ENCODE measurements around the gene CSNK2A3. TPM values are rescaled to one million over a fixed set of nuclear protein-coding genes. Genes with fewer than 3 reads are reported as not detected.

Gene CSNK2A3
- total RNA-seq, 1 donor from 2014 or later = 1.1 TPM

- intact Hi-C loops (cut with micrococcal nuclease) = no loop called here
- H3K36me3 Mint-ChIP-seq (ENCODE audit: low read depth) = no peaks in the 10 kb centered on the region
- no peak for DNase-seq
- peaks cover 7% of the 10 kb centered on the region for H3K4me1 Mint-ChIP-seq
- no peak overlapping the region for H3K4me3 Mint-ChIP-seq
- no peaks in the 10 kb centered on the region for H3K9me3 Mint-ChIP-seq
- no peak overlapping the region for H3K27ac Mint-ChIP-seq
- H3K27me3 Mint-ChIP-seq = no peaks in the 10 kb centered on the region
These were observed 9.0 kb downstream of the CSNK2A3 start for GRCh38 chr11:11344045-11344444.

DNA sequence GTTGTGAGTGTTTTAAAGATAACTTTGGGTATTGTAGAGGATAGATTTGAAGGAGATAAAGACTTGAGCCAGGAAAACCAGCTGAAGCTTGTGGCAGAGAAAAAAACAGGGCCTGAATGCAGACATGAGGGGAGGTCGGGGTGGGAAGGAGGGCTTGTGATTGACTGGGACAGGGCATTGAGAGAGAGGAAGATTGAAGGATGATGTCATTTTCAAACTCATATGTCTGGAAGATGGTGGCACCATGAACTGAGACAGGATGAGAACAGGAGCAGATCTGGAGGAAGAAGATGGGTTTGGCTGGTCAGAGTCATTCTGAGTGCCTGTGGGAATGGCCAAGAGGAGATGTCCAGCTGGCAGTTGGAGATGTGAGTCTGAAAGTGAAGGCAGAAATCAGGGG is 14.7 kb downstream of the CSNK2A3 start:
- no peak for DNase-seq
- H3K4me1 Mint-ChIP-seq = peaks cover 2% of the 10 kb centered on the region
- no peaks in the 10 kb centered on the region for H3K9me3 Mint-ChIP-seq
- no peak overlapping the region for H3K27ac Mint-ChIP-seq
- intact Hi-C loops (cut with micrococcal nuclease) = no loop called here
- no peak overlapping the region for H3K4me3 Mint-ChIP-seq
- H3K36me3 Mint-ChIP-seq (ENCODE audit: low read depth) = no peaks in the 10 kb centered on the region
- no peaks in the 10 kb centered on the region for H3K27me3 Mint-ChIP-seq

DNA sequence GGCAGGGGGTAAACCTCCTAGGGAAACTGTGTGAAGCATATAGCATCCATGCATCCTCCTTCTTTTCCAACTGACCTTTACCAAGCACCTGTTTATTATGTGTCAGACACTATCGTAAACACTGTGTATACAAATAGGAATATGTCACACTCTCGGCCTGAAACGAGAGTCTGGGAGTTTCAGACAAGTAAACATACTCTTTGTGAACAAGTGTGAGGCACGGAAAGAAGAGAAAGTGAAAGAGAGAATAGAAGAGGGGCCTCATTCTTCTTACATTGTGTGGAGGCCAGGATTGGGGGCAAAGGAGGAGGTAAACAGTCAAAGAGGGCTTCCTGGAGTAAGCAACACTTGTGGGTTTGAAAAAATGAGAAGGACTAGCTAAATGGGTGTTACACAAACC is 16.4 kb downstream of the CSNK2A3 start:
- Mint-ChIP-seq H3K9me3 (no peaks in the 10 kb centered on the region), H3K27ac (no peak overlapping the region), H3K4me1 (peaks cover 2% of the 10 kb centered on the region), H3K27me3 (no peaks in the 10 kb centered on the region), H3K4me3 (no peak overlapping the region), H3K36me3 (ENCODE audit: low read depth) (no peaks in the 10 kb centered on the region)
- DNase-seq = no peak
- intact Hi-C loops (cut with micrococcal nuclease) = no loop called here

DNA sequence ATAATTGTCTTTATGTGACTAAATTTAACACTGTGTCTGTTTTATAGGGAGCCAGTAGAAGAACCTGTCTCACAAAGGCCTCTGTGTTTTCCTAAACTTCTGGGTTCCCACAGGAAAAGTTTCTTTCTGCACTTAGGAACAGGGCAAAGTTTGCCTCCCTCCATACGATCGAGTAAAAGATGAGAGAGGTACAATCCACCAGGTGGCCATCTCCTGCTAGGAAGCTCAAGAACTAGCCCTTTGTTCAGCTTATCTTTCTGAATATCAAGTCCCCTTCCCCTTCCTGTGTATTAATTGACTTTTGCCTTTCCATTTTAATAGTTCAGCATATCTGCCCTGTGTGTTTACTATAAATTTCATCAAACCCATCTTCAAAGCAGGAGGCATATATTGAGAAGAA is 18.0 kb downstream of the CSNK2A3 start:
- no peaks in the 10 kb centered on the region for H3K27me3 Mint-ChIP-seq

DNA sequence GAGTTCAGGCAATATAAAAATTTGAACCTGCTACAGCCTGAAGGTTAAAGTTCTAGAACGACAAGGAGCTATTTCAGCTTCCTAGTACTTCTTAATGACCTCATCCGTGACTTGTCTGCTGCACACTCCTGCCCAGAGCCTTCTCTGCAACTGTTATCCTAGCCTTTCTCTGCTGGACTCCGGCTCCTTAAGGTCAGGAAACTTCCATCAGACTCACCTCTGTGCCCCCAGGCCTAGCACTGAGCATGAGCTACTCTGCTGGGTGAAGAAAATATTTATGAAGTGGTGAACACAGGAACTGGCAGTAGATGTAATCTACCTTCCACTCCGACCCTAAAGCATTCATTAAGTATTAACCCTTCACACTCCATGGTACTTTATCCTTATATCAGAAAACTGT is 18.4 kb downstream of the CSNK2A3 start:
- H3K4me3 Mint-ChIP-seq = no peak overlapping the region
- H3K27ac Mint-ChIP-seq = no peak overlapping the region
- H3K27me3 Mint-ChIP-seq = no peaks in the 10 kb centered on the region
- no peak for DNase-seq
- no peaks in the 10 kb centered on the region for H3K36me3 Mint-ChIP-seq (ENCODE audit: low read depth)
- H3K9me3 Mint-ChIP-seq = no peaks in the 10 kb centered on the region
- intact Hi-C loops (cut with micrococcal nuclease) = no loop called here
- peaks cover 2% of the 10 kb centered on the region for H3K4me1 Mint-ChIP-seq

More for the DNA sequence above, 18.0 kb downstream of the CSNK2A3 start:
- Mint-ChIP-seq H3K9me3 (no peaks in the 10 kb centered on the region), H3K36me3 (ENCODE audit: low read depth) (no peaks in the 10 kb centered on the region), H3K4me3 (no peak overlapping the region), H3K4me1 (peaks cover 2% of the 10 kb centered on the region), H3K27ac (no peak overlapping the region)
- no peak for DNase-seq
- intact Hi-C loops (cut with micrococcal nuclease) = no loop called here

- H3K27me3 Mint-ChIP-seq = no peaks in the 10 kb centered on the region
- peaks cover 2% of the 10 kb centered on the region for H3K4me1 Mint-ChIP-seq
- no peak overlapping the region for H3K27ac Mint-ChIP-seq
- intact Hi-C loops (cut with micrococcal nuclease) = no loop called here
- H3K9me3 Mint-ChIP-seq = no peaks in the 10 kb centered on the region
- H3K36me3 Mint-ChIP-seq (ENCODE audit: low read depth) = no peaks in the 10 kb centered on the region
- no peak for DNase-seq
- H3K4me3 Mint-ChIP-seq = no peak overlapping the region
These were observed 20.8 kb downstream of the CSNK2A3 start for GRCh38 chr11:11332141-11332710.

DNA sequence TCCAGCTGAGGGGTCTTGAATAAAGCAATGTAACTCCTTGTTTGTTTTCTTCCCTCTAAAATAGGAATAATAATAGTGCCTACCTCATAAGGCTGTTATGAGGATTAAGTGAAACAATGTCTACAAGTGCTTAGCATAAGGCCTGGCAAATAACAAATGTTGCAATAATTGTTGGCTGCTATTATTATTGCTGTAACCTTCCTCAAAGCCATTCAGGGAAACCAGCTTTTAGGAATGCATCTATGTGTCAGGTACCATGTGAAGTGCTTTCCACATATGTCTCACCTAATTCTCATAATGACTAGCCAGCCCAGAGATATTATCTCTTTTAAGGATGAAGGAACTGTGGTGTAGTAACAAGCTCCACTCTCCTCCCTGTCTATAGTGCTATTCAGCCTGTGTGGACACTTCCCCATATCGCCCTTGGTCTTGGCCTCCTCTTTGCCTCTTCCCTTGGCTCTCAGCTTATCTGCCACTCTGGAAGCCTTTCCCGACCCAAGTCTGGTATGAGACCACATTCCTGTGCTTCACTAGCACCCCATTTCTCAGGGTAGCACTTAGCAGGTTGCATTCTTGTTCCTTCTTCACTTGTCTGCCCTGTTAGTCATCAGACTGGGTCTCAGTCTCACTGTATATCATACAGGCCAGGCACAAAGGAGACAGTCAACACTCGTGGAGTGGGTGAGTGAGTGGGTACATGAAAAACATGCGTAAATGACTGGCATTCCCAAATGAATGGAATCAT is 23.8 kb downstream of the CSNK2A3 start:
- Mint-ChIP-seq H3K4me1 (no peaks in the 10 kb centered on the region), H3K27me3 (no peaks in the 10 kb centered on the region), H3K36me3 (ENCODE audit: low read depth) (peaks cover 2% of the 10 kb centered on the region), H3K27ac (no peak overlapping the region), H3K9me3 (no peaks in the 10 kb centered on the region), H3K4me3 (no peak overlapping the region)
- no peak for DNase-seq
- intact Hi-C loops (cut with micrococcal nuclease) = no loop called here

GRCh38 chr11:11324090-11324489 is 29.0 kb downstream of the CSNK2A3 start:
- Mint-ChIP-seq H3K9me3 (peaks cover 8% of the 10 kb centered on the region), H3K4me1 (no peaks in the 10 kb centered on the region), H3K27me3 (no peaks in the 10 kb centered on the region), H3K36me3 (ENCODE audit: low read depth) (peaks cover 2% of the 10 kb centered on the region), H3K4me3 (no peak overlapping the region), H3K27ac (no peak overlapping the region)
- no peak for DNase-seq
- intact Hi-C loops (cut with micrococcal nuclease) = no loop called here

DNA sequence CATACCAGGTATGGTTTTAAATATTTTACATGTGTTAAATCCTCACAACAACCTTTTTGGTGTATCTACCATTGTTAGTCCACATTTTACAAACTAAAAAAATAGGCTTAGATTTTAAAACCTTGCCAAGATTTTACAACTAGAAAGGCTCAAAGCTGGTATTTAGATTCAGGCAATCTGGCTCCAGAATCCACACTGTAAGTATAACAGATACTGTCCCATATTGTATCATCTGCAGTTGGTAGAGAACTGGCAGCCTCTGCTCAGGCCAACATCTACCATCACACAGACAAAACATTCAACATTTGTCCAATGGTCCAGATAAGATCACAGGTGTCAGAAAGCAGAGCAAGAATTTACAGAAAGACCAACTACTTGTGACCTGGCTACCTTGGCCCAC is 30.9 kb downstream of the CSNK2A3 start:
- Mint-ChIP-seq H3K36me3 (ENCODE audit: low read depth) (peaks cover 2% of the 10 kb centered on the region), H3K9me3 (peaks cover 8% of the 10 kb centered on the region), H3K27me3 (no peaks in the 10 kb centered on the region), H3K4me1 (no peaks in the 10 kb centered on the region), H3K27ac (no peak overlapping the region), H3K4me3 (no peak overlapping the region)
- intact Hi-C loops (cut with micrococcal nuclease) = no loop called here
- no peak for DNase-seq

- no peak overlapping the region for H3K27ac Mint-ChIP-seq
- no peaks in the 10 kb centered on the region for H3K27me3 Mint-ChIP-seq
- intact Hi-C loops (cut with micrococcal nuclease) = no loop called here
- peaks cover 2% of the 10 kb centered on the region for H3K36me3 Mint-ChIP-seq (ENCODE audit: low read depth)
- H3K9me3 Mint-ChIP-seq = peaks cover 8% of the 10 kb centered on the region
- no peaks in the 10 kb centered on the region for H3K4me1 Mint-ChIP-seq
- H3K4me3 Mint-ChIP-seq = no peak overlapping the region
- DNase-seq = no peak
These were observed 32.2 kb downstream of the CSNK2A3 start for GRCh38 chr11:11320825-11321224.

GRCh38 chr11:11318961-11319360 is 34.1 kb downstream of the CSNK2A3 start:
- Mint-ChIP-seq H3K4me1 (no peaks in the 10 kb centered on the region), H3K4me3 (no peak overlapping the region), H3K27me3 (no peaks in the 10 kb centered on the region), H3K27ac (no peak overlapping the region), H3K36me3 (ENCODE audit: low read depth) (no peaks in the 10 kb centered on the region), H3K9me3 (peaks cover 8% of the 10 kb centered on the region)
- no peak for DNase-seq
- intact Hi-C loops (cut with micrococcal nuclease) = no loop called here

DNA sequence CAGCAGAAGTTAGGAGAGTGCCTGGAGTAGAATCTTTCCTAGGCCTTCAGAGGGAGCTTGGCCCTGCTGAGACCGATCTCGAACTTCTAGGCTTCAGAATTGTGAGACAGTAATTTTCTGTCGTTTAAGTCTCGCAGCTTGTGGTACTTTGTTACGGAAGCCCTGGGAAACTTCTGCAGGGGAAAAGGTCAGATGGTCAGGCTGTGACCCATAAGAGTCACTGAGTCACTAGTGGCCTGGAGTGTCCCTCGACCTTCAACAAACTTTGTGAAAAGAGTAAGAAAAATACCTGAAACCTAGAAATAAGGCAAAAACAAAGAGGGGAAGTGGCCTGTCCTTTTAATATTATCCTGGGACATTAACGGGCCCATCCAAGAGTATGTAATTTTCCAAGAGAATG is 34.6 kb downstream of the CSNK2A3 start:
- no peak for DNase-seq
- peaks cover 7% of the 10 kb centered on the region for H3K9me3 Mint-ChIP-seq
- intact Hi-C loops (cut with micrococcal nuclease) = no loop called here
- H3K27ac Mint-ChIP-seq = no peak overlapping the region
- no peak overlapping the region for H3K4me3 Mint-ChIP-seq
- no peaks in the 10 kb centered on the region for H3K4me1 Mint-ChIP-seq
- no peaks in the 10 kb centered on the region for H3K27me3 Mint-ChIP-seq
- H3K36me3 Mint-ChIP-seq (ENCODE audit: low read depth) = no peaks in the 10 kb centered on the region

DNA sequence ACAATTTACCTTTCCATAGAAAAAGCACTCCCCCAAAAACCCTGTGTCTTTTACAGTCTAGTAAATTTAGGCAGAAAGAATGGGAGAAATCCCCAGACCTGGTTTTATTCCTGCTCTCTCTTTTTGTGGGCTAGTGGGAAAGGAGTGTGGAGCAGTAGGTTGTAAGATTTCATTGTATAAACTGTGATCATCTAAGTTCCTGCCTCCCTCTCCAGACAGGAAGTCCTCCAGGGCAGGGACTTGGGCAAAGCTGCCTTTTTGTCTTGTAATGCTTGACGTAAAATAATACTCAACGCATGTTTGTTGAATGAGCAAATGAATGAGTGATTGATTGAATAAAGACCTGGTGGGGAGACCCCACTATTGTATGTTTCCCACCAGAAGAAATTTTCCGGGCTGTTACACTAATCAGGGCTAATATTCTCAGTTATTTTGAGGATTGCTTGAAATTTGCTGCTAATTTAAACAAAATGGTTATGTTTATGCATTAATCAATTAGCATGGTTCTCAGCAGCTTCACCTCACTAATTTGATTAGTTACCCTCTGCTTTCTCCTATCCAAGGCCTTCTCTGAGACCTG is 36.3 kb downstream of the CSNK2A3 start:
- intact Hi-C loops (cut with micrococcal nuclease) = no loop called here
- Mint-ChIP-seq H3K27ac (no peak overlapping the region), H3K4me1 (no peaks in the 10 kb centered on the region), H3K4me3 (no peak overlapping the region), H3K27me3 (no peaks in the 10 kb centered on the region), H3K9me3 (no peaks in the 10 kb centered on the region), H3K36me3 (ENCODE audit: low read depth) (no peaks in the 10 kb centered on the region)
- no peak for DNase-seq

GRCh38 chr11:11313902-11314692 is 39.0 kb downstream of the CSNK2A3 start:
- H3K27ac Mint-ChIP-seq = no peak overlapping the region
- DNase-seq = no peak
- H3K9me3 Mint-ChIP-seq = peaks cover 7% of the 10 kb centered on the region
- no peak overlapping the region for H3K4me3 Mint-ChIP-seq
- intact Hi-C loops (cut with micrococcal nuclease) = no loop called here
- no peaks in the 10 kb centered on the region for H3K27me3 Mint-ChIP-seq
- H3K36me3 Mint-ChIP-seq (ENCODE audit: low read depth) = peaks cover 2% of the 10 kb centered on the region
- peaks cover 5% of the 10 kb centered on the region for H3K4me1 Mint-ChIP-seq
